ENCODE measurements around the gene SYF2.
"Not testable (repeated sequence)": the region's sequence is repeated elsewhere in the genome, so short reads cannot be mapped to it uniquely, and the experiment has no call there.

GRCh38 chr1:25279693-25280111, 47.4 kb upstream of the SYF2 start:
- not testable (repeated sequence) for TF ChIP-seq CTCF (IDR thresholded peaks at IDR 0.05; ENCODE audit: low read depth, low read length, poor library complexity, severe bottlenecking); EZH2phosphoT487 (IDR thresholded peaks at IDR 0.05; ENCODE audit: borderline replicate concordance, low read length)
